GM21367 (cell line): ENCODE results near the gene ISG15.

Source experiments
- ATAC-seq: cut with Tn5 transposase; IDR thresholded peaks from one replicate; pipeline ENCODE4 v1.9.1; 2021; ENCODE audit not compliant: unreplicated experiment

The ISG15 gene

GRCh38 chr1:1059494-1060280, 46.4 kb downstream of the ISG15 start:
- ATAC-seq = peak; percentile 60

GRCh38 chr1:1060281-1061000, 47.1 kb downstream of the ISG15 start:
- ATAC-seq = no peak

GRCh38 chr1:1061682-1062345, 48.5 kb downstream of the ISG15 start:
- ATAC-seq = no peak

GRCh38 chr1:1062348-1063163, 49.3 kb downstream of the ISG15 start:
- ATAC-seq = no peak

- ATAC-seq = no peak
Measured at GRCh38 chr1:1063261-1063944, 50.1 kb downstream of the ISG15 start.
